CD14-positive monocyte (primary cell): ENCODE measurements around the gene ZFAND2B. TPM values are rescaled to one million over a fixed set of nuclear protein-coding genes. Genes with fewer than 3 reads are reported as not detected.

ENCODE experiments used
- DNase-seq, 3 donors: peaks; one replicate each; pipeline ENCODE4 v3.0.0-alpha.2; 2011 to 2022
- H2AFZ ChIP-seq: 2 replicates; pipeline ENCODE4 v1.6.0; 2012; ENCODE audit warnings: mild to moderate bottlenecking, low read depth, low read length, inconsistent platforms; ENCODE audit not compliant: insufficient read depth, poor library complexity, severe bottlenecking
- H3K27ac ChIP-seq, 2 donors: 1 replicate in 1 of 2; 2 replicates in 1 of 2; pipeline ENCODE4 v1.5.1; 2012 to 2013; ENCODE audit warnings: low read length in 2 of 2, control low read depth in 1 of 2, inconsistent platforms in 1 of 2, low read depth in 1 of 2, mild to moderate bottlenecking in 1 of 2
- H3K27me3 ChIP-seq, 2 donors: one replicate each; pipeline versions ENCODE4 v1.6.0 to v1.6.1; 2011 to 2013; ENCODE audit warnings: low read length in 2 of 2; ENCODE audit not compliant: control insufficient read depth in 2 of 2, insufficient read depth in 2 of 2
- H3K36me3 ChIP-seq, 2 donors: replicated peaks in 1 of 2; 1 replicate in 1 of 2; 2 replicates in 1 of 2; pipeline versions ENCODE4 v1.5.1 to v1.6.1; 2012 to 2013; ENCODE audit warnings: low read length in 2 of 2, control low read depth in 1 of 2, inconsistent platforms in 1 of 2, mild to moderate bottlenecking in 1 of 2; ENCODE audit not compliant: insufficient read depth in 2 of 2, control insufficient read depth in 1 of 2
- H3K4me1 ChIP-seq, 2 donors: 1 replicate in 1 of 2; 2 replicates in 1 of 2; pipeline versions ENCODE4 v1.5.1 to v1.6.1; 2012 to 2013; ENCODE audit warnings: low read length in 2 of 2, control low read depth in 1 of 2, inconsistent platforms in 1 of 2, mild to moderate bottlenecking in 1 of 2, moderate library complexity in 1 of 2; ENCODE audit not compliant: insufficient read depth in 2 of 2, control insufficient read depth in 1 of 2
- H3K4me2 ChIP-seq: replicated peaks from 2 replicates; pipeline ENCODE3; 2012; ENCODE audit warnings: low read length, moderate library complexity, mild to moderate bottlenecking; ENCODE audit not compliant: poor library complexity, severe bottlenecking; ENCODE audit errors: extremely low read depth
- H3K4me3 ChIP-seq, 3 experiments: fragments of 200-600 bp in 1 of 3; sonication (generic) in 1 of 3; replicated peaks in 1 of 3; 1 replicate in 2 of 3; 2 replicates in 1 of 3; pipeline ENCODE4 v1.5.1; 2011 to 2013; ENCODE audit warnings: low read length in 3 of 3, mild to moderate bottlenecking in 3 of 3, control low read depth in 2 of 3, low read depth in 2 of 3, inconsistent platforms in 1 of 3, moderate library complexity in 1 of 3
- H3K79me2 ChIP-seq: 2 replicates; pipeline ENCODE4 v1.6.0; 2012; ENCODE audit warnings: mild to moderate bottlenecking, control low read depth, inconsistent platforms, low read length, moderate library complexity; ENCODE audit not compliant: insufficient read depth
- H3K9ac ChIP-seq: 2 replicates; pipeline ENCODE4 v1.6.0; 2017; ENCODE audit warnings: low read length, mild to moderate bottlenecking; ENCODE audit not compliant: insufficient read depth, poor library complexity, severe bottlenecking
- H3K9me3 ChIP-seq, 2 donors: replicated peaks in 1 of 2; 1 replicate in 1 of 2; 2 replicates in 1 of 2; pipeline versions ENCODE4 v1.5.1 to v1.6.1; 2012 to 2013; ENCODE audit warnings: low read length in 2 of 2, control low read depth in 1 of 2; ENCODE audit not compliant: control insufficient read depth in 1 of 2, insufficient read depth in 1 of 2
- H4K20me1 ChIP-seq: 2 replicates; pipeline ENCODE4 v1.6.0; 2012; ENCODE audit warnings: mild to moderate bottlenecking, low read length, control low read depth, moderate library complexity; ENCODE audit not compliant: insufficient read depth
- H3K27ac Mint-ChIP-seq, 7 donors: one replicate each; pipeline ENCODE4 v1.8.0; 2020; ENCODE audit warnings: mild to moderate bottlenecking in 7 of 7, mixed read lengths in 7 of 7, moderate library complexity in 6 of 7, inconsistent platforms in 2 of 7
- H3K27me3 Mint-ChIP-seq, 3 donors: one replicate each; pipeline ENCODE4 v1.8.0; 2021 to 2022; ENCODE audit warnings: low read depth in 3 of 3, mild to moderate bottlenecking in 3 of 3, mixed read lengths in 3 of 3, moderate library complexity in 3 of 3, inconsistent platforms in 1 of 3
- H3K36me3 Mint-ChIP-seq, 2 donors: one replicate each; pipeline ENCODE4 v1.8.0; 2020; ENCODE audit warnings: mixed read lengths in 2 of 2, inconsistent platforms in 1 of 2, mild to moderate bottlenecking in 1 of 2
- H3K4me1 Mint-ChIP-seq: one replicate; pipeline ENCODE4 v1.8.0; 2020; ENCODE audit warnings: mild to moderate bottlenecking, mixed read lengths
- H3K4me3 Mint-ChIP-seq, 2 donors: one replicate each; pipeline ENCODE4 v1.8.0; 2020; ENCODE audit warnings: mild to moderate bottlenecking in 2 of 2, mixed read lengths in 2 of 2, moderate library complexity in 1 of 2
- H3K9me3 Mint-ChIP-seq, 7 donors: one replicate each; pipeline ENCODE4 v1.8.0; 2020 to 2022; ENCODE audit warnings: mixed read lengths in 7 of 7, mild to moderate bottlenecking in 6 of 7, moderate library complexity in 6 of 7, inconsistent platforms in 2 of 7
- CTCF ChIP-seq: fragments of 200-600 bp; IDR thresholded peaks from one replicate; pipeline ENCODE4 v1.8.0; 2022; ENCODE audit warnings: antibody characterized with exemption, mild to moderate bottlenecking
- WGBS: methylation state at CpG from one replicate; pipeline ENCODE4 v1.1.5; 2013; ENCODE audit warnings: missing lambda C conversion rate; ENCODE audit not compliant: insufficient coverage; 5-methylcytosine and 5-hydroxymethylcytosine counted together
- intact Hi-C, 2 donors: fragments of 100-400 bp; cut with micrococcal nuclease; formaldehyde crosslinking; loops; one replicate each; pipeline versions ENCODE4 v1.15.0 to v1.15.1; 2023
- polyA plus RNA-seq, 3 donors: library from polyadenylated mRNA; depleted of rRNA in 1 of 3; unstranded in 2 of 3; stranded (reverse) in 1 of 3; fragments of 300-500 nt in 2 of 3; fragments of >200 nt in 1 of 3; fragmentation: Illumina TruSeq in 2 of 3; gene quantifications; 1 replicate in 2 of 3; 2 replicates in 1 of 3; pipeline ENCODE4 v1.2.3, GENCODE V29; 2012 to 2021

Gene ZFAND2B
- polyA plus RNA-seq, 3 donors = 45.7 to 98.9 (median 53.2) TPM

GRCh38 chr2:219204425-219205164 lies 2.0 kb upstream of the ZFAND2B start:
- Histone ChIP-seq H3K4me1 (peaks cover 17 to 21% of the 10 kb centered on the region in 2 donors), H3K27ac (no peak overlapping the region), H3K9ac (no peak overlapping the region), H3K4me3 (no peak overlapping the region), H3K4me2 (no peak overlapping the region), H3K36me3 (peaks cover 16 to 20% of the 10 kb centered on the region in 2 donors), H3K79me2 (no peaks in the 10 kb centered on the region), H3K27me3 (no peaks in the 10 kb centered on the region), H2AFZ (no peak overlapping the region), H3K9me3 (peaks cover 0 to 4% of the 10 kb centered on the region in 2 donors), H4K20me1 (peaks cover 10% of the 10 kb centered on the region)
- Mint-ChIP-seq H3K9me3 (peaks cover 2 to 8% (median 4%) of the 10 kb centered on the region in 7 donors), H3K4me1 (peaks cover 26% of the 10 kb centered on the region), H3K27me3 (peaks cover 2 to 6% (median 3%) of the 10 kb centered on the region in 3 donors), H3K36me3 (peaks cover 20 to 21% of the 10 kb centered on the region in 2 donors), H3K27ac (peak overlapping the region in 1 of 7 donors; percentile 54), H3K4me3 (no peak overlapping the region)
- 86% methylated on average over 1 of the region's 7 CpGs for WGBS
- TF ChIP-seq CTCF = no peak
- DNase-seq = no peak
- intact Hi-C loops = no loop called here

GRCh38 chr2:219205165-219205538 lies 1.4 kb upstream of the ZFAND2B start:
- Histone ChIP-seq H3K27me3 (no peaks in the 10 kb centered on the region), H3K9ac (no peak overlapping the region), H3K36me3 (peaks cover 16 to 25% of the 10 kb centered on the region in 2 donors), H3K4me1 (peaks cover 17 to 21% of the 10 kb centered on the region in 2 donors), H4K20me1 (peaks cover 10% of the 10 kb centered on the region), H3K9me3 (peaks cover 0 to 4% of the 10 kb centered on the region in 2 donors), H3K4me3 (no peak overlapping the region), H3K4me2 (no peak overlapping the region), H3K79me2 (no peaks in the 10 kb centered on the region), H3K27ac (no peak overlapping the region), H2AFZ (no peak overlapping the region)
- TF ChIP-seq CTCF = no peak
- peaks cover 2 to 8% (median 4%) of the 10 kb centered on the region in 7 donors for H3K9me3 Mint-ChIP-seq
- intact Hi-C loops = no loop called here
- DNase-seq = no peak
- peaks cover 23 to 27% of the 10 kb centered on the region in 2 donors for H3K36me3 Mint-ChIP-seq
- H3K27ac Mint-ChIP-seq = no peak overlapping the region
- no CpG with 5 or more reads among the region's 5 CpGs for WGBS
- H3K4me1 Mint-ChIP-seq = peaks cover 32% of the 10 kb centered on the region
- peaks cover 2 to 3% (median 2%) of the 10 kb centered on the region in 3 donors for H3K27me3 Mint-ChIP-seq
- H3K4me3 Mint-ChIP-seq = no peak overlapping the region
